ENCODE results near the gene RNF141.

GRCh38 chr11:10495464-10495786, 45.6 kb downstream of the RNF141 start:
- TF ChIP-seq EZH2phosphoT487 (IDR thresholded peaks at IDR 0.05; ENCODE audit: insufficient read depth, low read depth), result no peak
- no peak for TF ChIP-seq EZH2 (IDR thresholded peaks at IDR 0.05; ENCODE audit: insufficient read depth, poor library complexity, severe bottlenecking)

All from GM23248 (cell line).